Lung (tissue), 12 donors: ENCODE results near the gene FAM3D. TPM values are rescaled to one million over a fixed set of nuclear protein-coding genes. Genes with fewer than 3 reads are reported as not detected.
A peak's percentile ranks its signal among the peaks of the same experiment; 100 is the strongest.

Experiments used
- ATAC-seq: fragments of 200-7000 bp; cut with Tn5 transposase; one replicate; pipeline ENCODE4 v1.9.1; 2020; ENCODE audit warnings: moderate number of reproducible peaks; ENCODE audit not compliant: insufficient read depth, low FRiP score
- DNase-seq, 3 donors: peaks; one replicate each; pipeline ENCODE4 v3.0.0-alpha.2; 2013 to 2017
- H3K27ac ChIP-seq, 2 donors: one replicate each; pipeline ENCODE4 v1.5.1; 2013; ENCODE audit warnings: mild to moderate bottlenecking in 2 of 2, moderate library complexity in 2 of 2, control low read depth in 1 of 2, inconsistent platforms in 1 of 2, low read depth in 1 of 2, low read length in 1 of 2
- H3K27me3 ChIP-seq, 3 donors: one replicate each; pipeline ENCODE4 v1.5.1; 2013; ENCODE audit warnings: low read length in 2 of 3; ENCODE audit not compliant: control insufficient read depth in 3 of 3, insufficient read depth in 3 of 3
- H3K36me3 ChIP-seq, 4 donors: one replicate each; pipeline ENCODE4 v1.5.1; 2013; ENCODE audit warnings: low read length in 4 of 4, mild to moderate bottlenecking in 1 of 4, moderate library complexity in 1 of 4; ENCODE audit not compliant: control insufficient read depth in 4 of 4, insufficient read depth in 4 of 4
- H3K4me1 ChIP-seq, 5 donors: one replicate each; pipeline ENCODE4 v1.5.1; 2013; ENCODE audit warnings: low read length in 5 of 5, mild to moderate bottlenecking in 2 of 5, moderate library complexity in 1 of 5; ENCODE audit not compliant: control insufficient read depth in 5 of 5, insufficient read depth in 5 of 5
- H3K4me3 ChIP-seq: one replicate; pipeline ENCODE4 v1.5.1; 2013; ENCODE audit warnings: mild to moderate bottlenecking, control low read depth, moderate library complexity
- H3K9ac ChIP-seq, 2 donors: one replicate each; pipeline ENCODE4 v1.5.1; 2013; ENCODE audit warnings: low read length in 2 of 2, control low read depth in 1 of 2; ENCODE audit not compliant: insufficient read depth in 1 of 2
- H3K9me3 ChIP-seq, 4 donors: one replicate each; pipeline ENCODE4 v1.5.1; 2013; ENCODE audit warnings: low read length in 3 of 4, mild to moderate bottlenecking in 1 of 4, moderate library complexity in 1 of 4; ENCODE audit not compliant: control insufficient read depth in 4 of 4, insufficient read depth in 3 of 4
- WGBS, 2 donors: extraction: QIAGEN DNeasy Blood & Tissue Kit; methylation state at CpG; one replicate each; pipeline ENCODE4 v1.1.7; 2013; 5-methylcytosine and 5-hydroxymethylcytosine counted together
- polyA plus RNA-seq, 2 donors: library from polyadenylated mRNA; stranded (reverse); fragments of 200-250 nt; gene quantifications; one replicate each; pipeline ENCODE4 v1.2.1, GENCODE V29; 2013
- total RNA-seq, 2 donors: library from RNA; depleted of rRNA in 1 of 2; stranded (reverse); fragments of >200 nt in 1 of 2; gene quantifications; one replicate each; pipeline ENCODE4 v1.2.1, GENCODE V29; 2014 to 2021
- TF ChIP-seq, protein P1 (sequence below): IDR thresholded peaks from 2 replicates; pipeline ENCODE4 v1.5.1; 2012; ENCODE audit warnings: mild to moderate bottlenecking; ENCODE audit errors: control extremely low read depth, extremely low read depth
- donor health status: control.
- donor health status: control.
- donor health status: Bipolar disorder and iron deficiency.
- donor health status: healthy.
- donor health status: DM: yes; HTN: yes; CAD: no.

FAM3D gene
- total and polyA plus RNA-seq, 4 donors = 3.2 to 15.1 (median 11.6) TPM

DNA sequence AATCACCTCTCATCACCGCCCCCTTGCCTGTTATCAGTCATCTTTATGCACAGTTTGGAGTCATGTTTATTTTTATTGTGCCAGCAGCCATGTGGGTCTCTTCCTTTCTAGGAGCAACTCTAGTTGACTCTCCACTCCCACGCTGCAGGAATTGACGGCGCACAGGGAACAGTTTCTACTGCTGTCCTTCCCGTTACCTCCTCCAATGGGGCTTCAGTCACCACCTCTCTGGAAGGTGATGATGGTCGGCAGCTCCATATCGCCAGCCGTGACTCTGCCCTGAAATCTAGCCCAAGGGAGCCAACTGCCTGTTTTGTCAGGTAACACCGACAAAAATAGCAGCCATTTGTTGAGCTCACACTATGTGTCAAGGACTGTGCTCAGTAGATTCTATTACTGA is 53.7 kb downstream of the FAM3D start:
- TF ChIP-seq, protein P1, sequence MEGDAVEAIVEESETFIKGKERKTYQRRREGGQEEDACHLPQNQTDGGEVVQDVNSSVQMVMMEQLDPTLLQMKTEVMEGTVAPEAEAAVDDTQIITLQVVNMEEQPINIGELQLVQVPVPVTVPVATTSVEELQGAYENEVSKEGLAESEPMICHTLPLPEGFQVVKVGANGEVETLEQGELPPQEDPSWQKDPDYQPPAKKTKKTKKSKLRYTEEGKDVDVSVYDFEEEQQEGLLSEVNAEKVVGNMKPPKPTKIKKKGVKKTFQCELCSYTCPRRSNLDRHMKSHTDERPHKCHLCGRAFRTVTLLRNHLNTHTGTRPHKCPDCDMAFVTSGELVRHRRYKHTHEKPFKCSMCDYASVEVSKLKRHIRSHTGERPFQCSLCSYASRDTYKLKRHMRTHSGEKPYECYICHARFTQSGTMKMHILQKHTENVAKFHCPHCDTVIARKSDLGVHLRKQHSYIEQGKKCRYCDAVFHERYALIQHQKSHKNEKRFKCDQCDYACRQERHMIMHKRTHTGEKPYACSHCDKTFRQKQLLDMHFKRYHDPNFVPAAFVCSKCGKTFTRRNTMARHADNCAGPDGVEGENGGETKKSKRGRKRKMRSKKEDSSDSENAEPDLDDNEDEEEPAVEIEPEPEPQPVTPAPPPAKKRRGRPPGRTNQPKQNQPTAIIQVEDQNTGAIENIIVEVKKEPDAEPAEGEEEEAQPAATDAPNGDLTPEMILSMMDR = no peak

DNA sequence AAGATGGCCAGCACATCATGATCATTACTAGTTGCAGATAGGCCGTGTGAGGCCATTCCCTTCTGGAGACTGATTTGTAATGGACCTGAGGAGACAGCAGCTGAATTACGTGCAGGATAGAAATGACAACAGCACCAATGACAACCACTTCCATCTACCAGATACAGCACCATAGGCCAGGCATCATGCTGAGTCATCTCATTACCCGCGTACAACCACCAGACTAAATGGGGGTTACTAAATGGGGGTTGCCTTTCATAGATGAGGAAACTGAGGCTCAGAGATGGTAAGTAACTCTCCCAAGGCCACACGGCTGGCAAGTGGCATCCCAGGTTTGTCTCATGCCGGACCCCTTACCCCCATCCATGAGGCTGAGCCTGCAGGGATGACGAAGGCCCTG is 56.6 kb downstream of the FAM3D start:
- TF ChIP-seq, protein P1 = no peak
- peaks cover 0 to 3% (median 0%) of the 10 kb centered on the region in 5 donors for H3K4me1 ChIP-seq
- no peak for ATAC-seq
- DNase-seq = no peak
- no peak overlapping the region for H3K9ac ChIP-seq
- H3K36me3 ChIP-seq = no peaks in the 10 kb centered on the region
- H3K27ac ChIP-seq = no peak overlapping the region
- WGBS, 2 donors = 78 to 85% methylated on average over 7 of the region's 7 CpGs
- no peaks in the 10 kb centered on the region for H3K27me3 ChIP-seq
- H3K9me3 ChIP-seq = peaks cover 0 to 4% (median 0%) of the 10 kb centered on the region in 4 donors
- H3K4me3 ChIP-seq = no peak overlapping the region

More for the DNA sequence above, 53.7 kb downstream of the FAM3D start:
- Histone ChIP-seq H3K4me3 (no peak overlapping the region), H3K9ac (no peak overlapping the region), H3K27me3 (no peaks in the 10 kb centered on the region), H3K9me3 (no peaks in the 10 kb centered on the region), H3K4me1 (peaks cover 0 to 9% (median 0%) of the 10 kb centered on the region in 5 donors), H3K27ac (no peak overlapping the region), H3K36me3 (no peaks in the 10 kb centered on the region)
- ATAC-seq (no peak), DNase-seq (peak in 1 of 3 donors; percentile 18)
- 81 to 87% methylated on average over 9 of the region's 9 CpGs for WGBS, 2 donors

DNA sequence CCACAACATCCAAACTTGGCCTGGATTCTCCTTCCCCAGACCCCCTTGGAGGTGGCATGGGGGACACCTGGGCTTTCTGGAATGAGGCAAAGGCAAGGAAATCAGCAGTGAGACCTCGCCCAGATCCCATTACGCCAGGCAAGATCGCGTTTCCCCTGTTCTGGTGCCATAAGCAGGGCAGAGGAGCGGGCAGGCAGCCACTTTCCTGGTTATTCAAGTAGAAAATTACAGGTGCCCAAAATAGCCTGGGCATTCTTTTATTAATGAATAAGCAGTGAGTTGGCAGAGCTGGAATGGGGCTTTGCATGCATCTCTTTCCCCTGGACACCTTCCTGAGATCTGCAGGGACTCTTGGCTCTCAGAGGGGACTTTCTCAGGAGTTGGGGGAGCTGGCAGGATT is 57.9 kb downstream of the FAM3D start:
- Histone ChIP-seq H3K4me3 (no peak overlapping the region), H3K36me3 (no peaks in the 10 kb centered on the region), H3K9me3 (peaks cover 0 to 5% (median 0%) of the 10 kb centered on the region in 4 donors), H3K27me3 (no peaks in the 10 kb centered on the region), H3K27ac (no peak overlapping the region), H3K9ac (no peak overlapping the region), H3K4me1 (peaks cover 0 to 3% (median 0%) of the 10 kb centered on the region in 5 donors)
- 73 to 87% methylated on average over 5 of the region's 5 CpGs for WGBS, 2 donors
- TF ChIP-seq, protein P1 = no peak
- ATAC-seq = no peak
- DNase-seq = no peak

DNA sequence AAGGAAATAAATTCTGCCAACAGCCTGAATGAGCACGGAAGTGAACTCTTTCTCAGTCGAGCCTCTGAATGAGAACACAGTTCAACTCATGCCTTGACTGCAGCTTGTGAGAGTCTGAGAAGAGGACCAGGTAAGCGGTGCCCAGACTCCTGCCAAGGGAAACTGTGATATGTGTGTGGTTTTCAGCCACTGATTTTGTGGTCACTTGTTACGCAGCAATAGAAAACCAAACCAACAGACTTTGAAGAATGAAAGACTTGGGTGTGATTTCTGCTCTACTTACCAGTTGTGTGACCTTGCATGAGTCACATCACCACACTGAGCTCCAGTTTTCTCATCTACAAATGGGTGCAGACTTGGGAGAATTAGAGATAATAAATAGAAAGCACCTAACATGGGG is 58.8 kb downstream of the FAM3D start:
- Histone ChIP-seq H3K9me3 (peaks cover 0 to 5% (median 0%) of the 10 kb centered on the region in 4 donors), H3K4me1 (peaks cover 0 to 3% (median 0%) of the 10 kb centered on the region in 5 donors), H3K36me3 (no peaks in the 10 kb centered on the region), H3K4me3 (no peak overlapping the region), H3K27ac (no peak overlapping the region), H3K27me3 (no peaks in the 10 kb centered on the region), H3K9ac (no peak overlapping the region)
- TF ChIP-seq, protein P1 = no peak
- DNase-seq (no peak), ATAC-seq (no peak)
- 68 to 69% methylated on average over 4 of the region's 4 CpGs for WGBS, 2 donors
